ENCODE data around the gene CACNA2D3. TPM values are rescaled to one million over a fixed set of nuclear protein-coding genes. Genes with fewer than 3 reads are reported as not detected.
A peak's percentile ranks its signal among the peaks of the same experiment; 100 is the strongest.

Gene CACNA2D3
- under 1 TPM in 4 of 6 experiments, not detected in 2; 0.14 to 0.23 (median 0.19) TPM for total RNA-seq (2021; fragmentation: NEBNext Ultra II Directional; extraction: Animal tissue kit (Norgen Biotek cat#: 25700))
- long read RNA-seq: 0 reads

GRCh38 chr3:54122324-54123002, at the start of gene CACNA2D3:
CACNA2D3 (plus strand) TSS chr3:54122552.
- peaks cover 4% of the 10 kb centered on the region; the same call in 1 of the 2 replicates for H3K36me3 Mint-ChIP-seq (ENCODE audit: low read depth)
- no peak for DNase-seq
- H3K4me1 Mint-ChIP-seq (ENCODE audit: low read depth): peaks cover 6% of the 10 kb centered on the region; the same call in 1 of the 2 replicates
- TF ChIP-seq CTCF (IDR thresholded peaks at IDR 0.05): no peak
- H3K4me3 Mint-ChIP-seq: peak within 1 kb of the TSS; percentile 39; the same call in 1 of the 2 replicates
- H3K27me3 Mint-ChIP-seq (ENCODE audit: insufficient read depth): peaks cover 10% of the 10 kb centered on the region
- H3K9me3 Mint-ChIP-seq: peaks cover 9% of the 10 kb centered on the region
- H3K27ac Mint-ChIP-seq: no peak within 1 kb of the TSS

GRCh38 chr3:54073386-54073785, 49.0 kb upstream of the CACNA2D3 start:
- no peaks in the 10 kb centered on the region for H3K4me1 Mint-ChIP-seq (ENCODE audit: low read depth)
- no peak for DNase-seq
- H3K9me3 Mint-ChIP-seq: peaks cover 48% of the 10 kb centered on the region
- no peaks in the 10 kb centered on the region for H3K36me3 Mint-ChIP-seq (ENCODE audit: low read depth)
- TF ChIP-seq CTCF (IDR thresholded peaks at IDR 0.05): no peak
- H3K27me3 Mint-ChIP-seq (ENCODE audit: insufficient read depth): no peaks in the 10 kb centered on the region; the same call in none of the 2 replicates
- H3K27ac Mint-ChIP-seq: no peak overlapping the region
- no peak overlapping the region for H3K4me3 Mint-ChIP-seq

GRCh38 chr3:54079314-54079713, 43.0 kb upstream of the CACNA2D3 start:
- no peaks in the 10 kb centered on the region for H3K4me1 Mint-ChIP-seq (ENCODE audit: low read depth)
- no peak for TF ChIP-seq CTCF (IDR thresholded peaks at IDR 0.05)
- no peak overlapping the region for H3K4me3 Mint-ChIP-seq
- H3K36me3 Mint-ChIP-seq (ENCODE audit: low read depth): no peaks in the 10 kb centered on the region
- H3K27ac Mint-ChIP-seq: no peak overlapping the region
- peaks cover 52% of the 10 kb centered on the region for H3K9me3 Mint-ChIP-seq
- DNase-seq: no peak
- H3K27me3 Mint-ChIP-seq (ENCODE audit: insufficient read depth): no peaks in the 10 kb centered on the region; the same call in none of the 2 replicates

- Mint-ChIP-seq H3K4me1 (ENCODE audit: low read depth) (no peaks in the 10 kb centered on the region), H3K36me3 (ENCODE audit: low read depth) (no peaks in the 10 kb centered on the region), H3K27me3 (ENCODE audit: insufficient read depth) (no peaks in the 10 kb centered on the region; the same call in none of the 2 replicates), H3K4me3 (no peak overlapping the region), H3K27ac (no peak overlapping the region), H3K9me3 (peaks cover 51% of the 10 kb centered on the region)
- no peak for TF ChIP-seq CTCF (IDR thresholded peaks at IDR 0.05)
- DNase-seq: no peak
Observed at GRCh38 chr3:54079730-54080325, 42.5 kb upstream of the CACNA2D3 start.

GRCh38 chr3:54083921-54084320, 38.4 kb upstream of the CACNA2D3 start:
- no peak for TF ChIP-seq CTCF (IDR thresholded peaks at IDR 0.05)
- H3K27me3 Mint-ChIP-seq (ENCODE audit: insufficient read depth): no peaks in the 10 kb centered on the region; the same call in 1 of the 2 replicates
- no peaks in the 10 kb centered on the region for H3K4me1 Mint-ChIP-seq (ENCODE audit: low read depth)
- no peak for DNase-seq
- no peak overlapping the region for H3K27ac Mint-ChIP-seq
- no peaks in the 10 kb centered on the region for H3K36me3 Mint-ChIP-seq (ENCODE audit: low read depth)
- H3K9me3 Mint-ChIP-seq: peaks cover 35% of the 10 kb centered on the region
- H3K4me3 Mint-ChIP-seq: no peak overlapping the region
